Upper lobe of right lung (tissue), 1 donor: ENCODE data around the gene ZNF556. TPM values are rescaled to one million over a fixed set of nuclear protein-coding genes. Genes with fewer than 3 reads are reported as not detected.
A peak's percentile ranks its signal among the peaks of the same experiment; 100 is the strongest.

Experiments used
- ATAC-seq: fragments of 200-7000 bp; cut with Tn5 transposase; one replicate; pipeline ENCODE4 v1.9.1; 2020; ENCODE audit warnings: mild to moderate bottlenecking, moderate library complexity
- DNase-seq: peaks from one replicate; pipeline ENCODE4 v3.0.0-alpha.2; 2020
- H3K27ac ChIP-seq: fragments of 200-600 bp; one replicate; pipeline ENCODE4 v1.8.0; 2022
- H3K27me3 ChIP-seq: fragments of 200-600 bp; one replicate; pipeline ENCODE4 v1.8.0; 2022; ENCODE audit warnings: mild to moderate bottlenecking
- H3K36me3 ChIP-seq: fragments of 200-600 bp; one replicate; pipeline ENCODE4 v1.8.0; 2022
- H3K4me1 ChIP-seq: fragments of 200-600 bp; one replicate; pipeline ENCODE4 v1.8.0; 2022
- H3K4me3 ChIP-seq: fragments of 200-600 bp; one replicate; pipeline ENCODE4 v1.8.0; 2022; ENCODE audit warnings: mild to moderate bottlenecking
- H3K9me3 ChIP-seq: fragments of 200-600 bp; one replicate; pipeline ENCODE4 v1.8.0; 2022
- intact Hi-C: fragments of 100-400 bp; cut with DNase I; formaldehyde crosslinking; loops from one replicate; pipeline ENCODE4 v1.11.0; 2022
- total RNA-seq: library from RNA; stranded (reverse); fragmentation: NEBNext Ultra II Directional; extraction: Animal tissue kit (Norgen Biotek cat#: 25700); gene quantifications from one replicate; pipeline ENCODE4 v1.2.1, GENCODE V29; 2021
- TF ChIP-seq, protein P1 (sequence below): fragments of 200-600 bp; IDR thresholded peaks from one replicate; pipeline ENCODE4 v1.8.0; 2022; ENCODE audit warnings: antibody characterized with exemption
- donor health status: DM: no; HTN: yes; CAD: no; lungs with severe emphysema.

The ZNF556 gene
- total RNA-seq, 1 donor from 2014 or later = not detected

DNA sequence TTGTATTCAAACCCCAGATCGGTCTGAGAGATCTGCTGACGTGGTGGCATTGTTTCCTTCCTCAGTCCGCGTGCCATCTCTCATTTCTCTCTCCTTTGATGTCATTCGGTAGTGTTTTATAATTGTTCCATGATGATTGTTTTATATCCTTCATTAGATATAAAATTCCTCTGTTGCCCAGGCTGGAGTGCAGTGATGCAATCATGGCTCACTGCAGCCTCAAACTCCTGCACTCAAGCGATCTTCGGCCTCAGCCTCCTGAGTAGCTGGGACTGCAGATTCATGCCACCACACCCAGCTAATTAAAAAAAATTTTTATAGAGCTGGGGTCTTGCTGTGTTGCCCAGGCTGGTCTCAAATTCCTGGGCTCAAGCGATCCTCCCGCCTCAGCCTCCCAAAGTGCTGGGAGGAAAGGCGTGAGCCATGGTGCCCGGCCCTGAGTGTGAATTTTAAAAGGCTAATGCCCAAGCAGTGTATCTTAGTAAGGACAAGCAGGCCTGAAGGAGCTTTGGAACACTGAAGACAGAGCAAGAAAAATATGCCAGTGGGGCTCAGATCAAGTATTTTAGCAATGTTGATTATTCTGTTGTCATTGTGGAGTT, 38.9 kb downstream of the ZNF556 start:
- no peak overlapping the region for H3K4me3 ChIP-seq
- no peaks in the 10 kb centered on the region for H3K9me3 ChIP-seq
- DNase-seq (no peak), ATAC-seq (no peak)
- no peaks in the 10 kb centered on the region for H3K4me1 ChIP-seq
- TF ChIP-seq, protein P1, sequence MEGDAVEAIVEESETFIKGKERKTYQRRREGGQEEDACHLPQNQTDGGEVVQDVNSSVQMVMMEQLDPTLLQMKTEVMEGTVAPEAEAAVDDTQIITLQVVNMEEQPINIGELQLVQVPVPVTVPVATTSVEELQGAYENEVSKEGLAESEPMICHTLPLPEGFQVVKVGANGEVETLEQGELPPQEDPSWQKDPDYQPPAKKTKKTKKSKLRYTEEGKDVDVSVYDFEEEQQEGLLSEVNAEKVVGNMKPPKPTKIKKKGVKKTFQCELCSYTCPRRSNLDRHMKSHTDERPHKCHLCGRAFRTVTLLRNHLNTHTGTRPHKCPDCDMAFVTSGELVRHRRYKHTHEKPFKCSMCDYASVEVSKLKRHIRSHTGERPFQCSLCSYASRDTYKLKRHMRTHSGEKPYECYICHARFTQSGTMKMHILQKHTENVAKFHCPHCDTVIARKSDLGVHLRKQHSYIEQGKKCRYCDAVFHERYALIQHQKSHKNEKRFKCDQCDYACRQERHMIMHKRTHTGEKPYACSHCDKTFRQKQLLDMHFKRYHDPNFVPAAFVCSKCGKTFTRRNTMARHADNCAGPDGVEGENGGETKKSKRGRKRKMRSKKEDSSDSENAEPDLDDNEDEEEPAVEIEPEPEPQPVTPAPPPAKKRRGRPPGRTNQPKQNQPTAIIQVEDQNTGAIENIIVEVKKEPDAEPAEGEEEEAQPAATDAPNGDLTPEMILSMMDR = no peak
- no peaks in the 10 kb centered on the region for H3K27me3 ChIP-seq
- no peak overlapping the region for H3K27ac ChIP-seq
- no peaks in the 10 kb centered on the region for H3K36me3 ChIP-seq
- intact Hi-C loops = no loop called here

- Histone ChIP-seq H3K27me3 (no peaks in the 10 kb centered on the region), H3K4me1 (no peaks in the 10 kb centered on the region), H3K36me3 (no peaks in the 10 kb centered on the region), H3K9me3 (no peaks in the 10 kb centered on the region), H3K27ac (no peak overlapping the region), H3K4me3 (no peak overlapping the region)
- no peak for DNase-seq
- no peak for ATAC-seq
- intact Hi-C loops = no loop called here
- TF ChIP-seq, protein P1 = no peak
These were observed 39.6 kb downstream of the ZNF556 start for GRCh38 chr19:2906631-2907195.

- Histone ChIP-seq H3K4me3 (no peak overlapping the region), H3K9me3 (no peaks in the 10 kb centered on the region), H3K36me3 (peaks cover 20% of the 10 kb centered on the region), H3K4me1 (no peaks in the 10 kb centered on the region), H3K27me3 (no peaks in the 10 kb centered on the region), H3K27ac (no peak overlapping the region)
- TF ChIP-seq, protein P1 = no peak
- ATAC-seq (no peak), DNase-seq (no peak)
- intact Hi-C loops = no loop called here
These were observed 45.2 kb downstream of the ZNF556 start for GRCh38 chr19:2912306-2912705.

DNA sequence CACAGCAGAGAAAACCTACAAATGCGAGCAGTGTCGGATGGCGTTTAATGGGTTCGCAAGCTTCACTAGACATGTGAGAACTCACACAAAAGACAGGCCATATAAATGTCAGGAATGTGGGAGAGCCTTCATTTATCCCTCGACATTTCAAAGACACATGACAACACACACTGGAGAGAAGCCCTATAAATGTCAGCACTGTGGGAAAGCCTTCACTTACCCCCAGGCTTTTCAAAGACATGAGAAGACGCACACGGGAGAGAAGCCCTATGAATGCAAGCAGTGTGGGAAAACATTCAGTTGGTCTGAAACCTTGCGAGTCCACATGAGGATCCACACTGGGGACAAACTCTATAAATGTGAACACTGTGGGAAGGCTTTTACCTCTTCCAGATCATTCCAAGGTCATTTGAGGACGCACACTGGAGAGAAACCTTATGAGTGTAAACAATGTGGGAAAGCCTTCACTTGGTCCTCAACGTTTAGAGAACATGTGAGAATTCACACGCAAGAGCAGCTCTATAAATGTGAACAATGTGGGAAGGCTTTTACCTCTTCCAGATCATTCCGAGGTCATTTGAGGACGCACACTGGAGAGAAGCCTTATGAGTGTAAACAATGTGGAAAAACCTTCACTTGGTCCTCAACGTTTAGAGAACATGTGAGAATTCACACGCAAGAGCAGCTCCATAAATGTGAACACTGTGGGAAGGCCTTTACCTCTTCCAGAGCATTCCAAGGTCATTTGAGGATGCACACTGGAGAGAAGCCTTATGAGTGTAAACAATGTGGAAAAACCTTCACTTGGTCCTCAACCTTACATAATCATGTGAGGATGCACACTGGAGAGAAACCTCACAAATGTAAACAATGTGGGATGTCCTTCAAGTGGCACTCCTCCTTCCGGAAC, 50.4 kb downstream of the ZNF556 start:
- TF ChIP-seq, protein P1 = no peak
- intact Hi-C loops = no loop called here
- no peak for ATAC-seq
- H3K9me3 ChIP-seq = no peaks in the 10 kb centered on the region
- no peak overlapping the region for H3K27ac ChIP-seq
- no peaks in the 10 kb centered on the region for H3K4me1 ChIP-seq
- no peaks in the 10 kb centered on the region for H3K27me3 ChIP-seq
- no peak overlapping the region for H3K4me3 ChIP-seq
- no peak for DNase-seq
- peaks cover 34% of the 10 kb centered on the region for H3K36me3 ChIP-seq

- Histone ChIP-seq H3K9me3 (no peaks in the 10 kb centered on the region), H3K4me3 (no peak overlapping the region), H3K27ac (peak overlapping the region; percentile 53), H3K36me3 (peaks cover 8% of the 10 kb centered on the region), H3K27me3 (no peaks in the 10 kb centered on the region), H3K4me1 (no peaks in the 10 kb centered on the region)
- TF ChIP-seq, protein P1 = no peak
- intact Hi-C loops = no loop called here
- peak; percentile 67 for ATAC-seq
- DNase-seq = no peak
These were observed 55.9 kb downstream of the ZNF556 start for GRCh38 chr19:2922987-2923386.
